Measurements from ENCODE around the gene PPP1R1A. TPM values are rescaled to one million over a fixed set of nuclear protein-coding genes. Genes with fewer than 3 reads are reported as not detected.

The PPP1R1A gene
- total RNA-seq, 1 experiment from 2014 or later = not detected

GRCh38 chr12:54538136-54538700 lies 50.2 kb downstream of the PPP1R1A start:
- BruUV-seq (replicated peaks) = no TSS peak
- Histone ChIP-seq H3K4me2 (ENCODE audit: low read length) (no peak overlapping the region), H3K36me3 (ENCODE audit: low read depth, low read length) (no peaks in the 10 kb centered on the region), H3K27ac (ENCODE audit: low read length) (no peak overlapping the region), H2AFZ (ENCODE audit: low read length) (no peak overlapping the region), H3K4me3 (ENCODE audit: low read length) (no peak overlapping the region), H3K27me3 (ENCODE audit: low read length) (peaks cover 96% of the 10 kb centered on the region), H3K4me1 (ENCODE audit: insufficient read depth, low read length) (no peaks in the 10 kb centered on the region), H3K9me2 (replicated peaks; ENCODE audit: low read length) (no peaks in the 10 kb centered on the region), H4K20me1 (ENCODE audit: low read length) (no peaks in the 10 kb centered on the region), H3K9ac (ENCODE audit: low read length) (no peak overlapping the region), H3K9me3 (ENCODE audit: low read length) (no peaks in the 10 kb centered on the region), H3F3A (ENCODE audit: low read length, unreplicated experiment) (no peaks in the 10 kb centered on the region), H3K79me2 (ENCODE audit: low read length) (no peaks in the 10 kb centered on the region)
- CTCF ChIA-PET = no interaction called here
- DNase-seq (no peak), ATAC-seq (no peak)
- TF ChIP-seq EZH2phosphoT487 (IDR thresholded peaks at IDR 0.05; ENCODE audit: borderline replicate concordance, low read length) (no peak), CTCF (conservative IDR thresholded peaks at IDR 0.05; ENCODE audit: low read depth, low read length) (no peak), EZH2 (IDR thresholded peaks at IDR 0.05; ENCODE audit: low read length, unreplicated experiment) (no peak)
- POLR2A ChIA-PET (ENCODE audit: unreplicated experiment) = no interaction called here
- intact Hi-C loops (cut with micrococcal nuclease) = no loop called here

- Histone ChIP-seq H3K4me2 (ENCODE audit: low read length) (no peak overlapping the region), H3K9me2 (replicated peaks; ENCODE audit: low read length) (no peaks in the 10 kb centered on the region), H3K79me2 (ENCODE audit: low read length) (no peaks in the 10 kb centered on the region), H3K27me3 (ENCODE audit: low read length) (peaks cover 96% of the 10 kb centered on the region), H3K4me3 (ENCODE audit: low read length) (no peak overlapping the region), H4K20me1 (ENCODE audit: low read length) (no peaks in the 10 kb centered on the region), H3K9ac (ENCODE audit: low read length) (no peak overlapping the region), H3K36me3 (ENCODE audit: low read depth, low read length) (no peaks in the 10 kb centered on the region), H2AFZ (ENCODE audit: low read length) (no peak overlapping the region), H3F3A (ENCODE audit: low read length, unreplicated experiment) (no peaks in the 10 kb centered on the region), H3K9me3 (ENCODE audit: low read length) (no peaks in the 10 kb centered on the region), H3K4me1 (ENCODE audit: insufficient read depth, low read length) (no peaks in the 10 kb centered on the region), H3K27ac (ENCODE audit: low read length) (no peak overlapping the region)
- ATAC-seq = no peak
- BruUV-seq (replicated peaks) = no TSS peak
- CTCF ChIA-PET = no interaction called here
- TF ChIP-seq EZH2 (IDR thresholded peaks at IDR 0.05; ENCODE audit: low read length, unreplicated experiment) (no peak), EZH2phosphoT487 (IDR thresholded peaks at IDR 0.05; ENCODE audit: borderline replicate concordance, low read length) (no peak), CTCF (conservative IDR thresholded peaks at IDR 0.05; ENCODE audit: low read depth, low read length) (no peak)
- intact Hi-C loops (cut with micrococcal nuclease) = no loop called here
- DNase-seq = no peak
- POLR2A ChIA-PET (ENCODE audit: unreplicated experiment) = no interaction called here
Observed at GRCh38 chr12:54535474-54535873, 53.0 kb downstream of the PPP1R1A start.

GRCh38 chr12:54529581-54529980 lies 58.9 kb downstream of the PPP1R1A start:
- Histone ChIP-seq H4K20me1 (ENCODE audit: low read length) (no peaks in the 10 kb centered on the region), H3K9ac (ENCODE audit: low read length) (no peak overlapping the region), H3K9me2 (replicated peaks; ENCODE audit: low read length) (no peaks in the 10 kb centered on the region), H3F3A (ENCODE audit: low read length, unreplicated experiment) (no peaks in the 10 kb centered on the region), H3K4me2 (ENCODE audit: low read length) (no peak overlapping the region), H3K4me3 (ENCODE audit: low read length) (no peak overlapping the region), H3K4me1 (ENCODE audit: insufficient read depth, low read length) (no peaks in the 10 kb centered on the region), H3K27me3 (ENCODE audit: low read length) (peaks cover 95% of the 10 kb centered on the region), H2AFZ (ENCODE audit: low read length) (no peak overlapping the region), H3K36me3 (ENCODE audit: low read depth, low read length) (no peaks in the 10 kb centered on the region), H3K27ac (ENCODE audit: low read length) (no peak overlapping the region), H3K79me2 (ENCODE audit: low read length) (no peaks in the 10 kb centered on the region), H3K9me3 (ENCODE audit: low read length) (no peaks in the 10 kb centered on the region)
- ATAC-seq (no peak), DNase-seq (no peak)
- ChIA-PET POLR2A (ENCODE audit: unreplicated experiment) (no interaction called here), CTCF (interaction anchor here (0.6 kb wide), 1 partner anchor 50 kb away, joined by 9 read pairs; no protein-coding TSS in a partner anchor)
- no TSS peak for BruUV-seq (replicated peaks)
- intact Hi-C loops (cut with micrococcal nuclease) = no loop called here
- no peak for TF ChIP-seq EZH2phosphoT487 (IDR thresholded peaks at IDR 0.05; ENCODE audit: borderline replicate concordance, low read length)
- no peak for TF ChIP-seq CTCF (conservative IDR thresholded peaks at IDR 0.05; ENCODE audit: low read depth, low read length)
- TF ChIP-seq EZH2 (IDR thresholded peaks at IDR 0.05; ENCODE audit: low read length, unreplicated experiment) = no peak
